ENCODE measurements around the gene FAM117B.

- TF ChIP-seq CTCF (conservative IDR thresholded peaks at IDR 0.05): no peak
- no peak for TF ChIP-seq ZFX (IDR thresholded peaks at IDR 0.05)
These were observed 8.5 kb downstream of the FAM117B start for GRCh38 chr2:202643012-202643858.

All from C4-2B (cell line).